Lung microvascular endothelial cell (primary cell): ENCODE measurements around the gene CD22. TPM values are rescaled to one million over a fixed set of nuclear protein-coding genes. Genes with fewer than 3 reads are reported as not detected.

Experiments
- DNase-seq, 2 donors: peaks; one replicate each; pipeline versions ENCODE4 v3.0.0 to v3.0.0-alpha.2; 2010; ENCODE audit warnings: low read depth in 2 of 2
- total RNA-seq: library from RNA; depleted of rRNA; stranded (reverse); fragments of >200 nt; gene quantifications from 2 replicates; pipeline ENCODE4 v1.2.1, GENCODE V29; 2014

Gene CD22
- total RNA-seq, 1 donor from 2014 or later: not detected

GRCh38 chr19:35295792-35296462 is 33.1 kb upstream of the CD22 start:
- no peak for DNase-seq

GRCh38 chr19:35296644-35297514 is 32.1 kb upstream of the CD22 start:
- DNase-seq: no peak

GRCh38 chr19:35297515-35297848 is 31.5 kb upstream of the CD22 start:
- DNase-seq: no peak

- no peak for DNase-seq
These were observed 31.1 kb upstream of the CD22 start for GRCh38 chr19:35297922-35298321.

GRCh38 chr19:35298561-35298972 is 30.4 kb upstream of the CD22 start:
- DNase-seq: no peak

- peak in 1 of 2 donors; percentile 18 for DNase-seq
These were observed 29.3 kb upstream of the CD22 start for GRCh38 chr19:35299523-35300338.

GRCh38 chr19:35300339-35300649 is 28.7 kb upstream of the CD22 start:
- no peak for DNase-seq

GRCh38 chr19:35301961-35302360 is 27.0 kb upstream of the CD22 start:
- DNase-seq: no peak

GRCh38 chr19:35302446-35302845 is 26.5 kb upstream of the CD22 start:
- no peak for DNase-seq

GRCh38 chr19:35303357-35303915 is 25.6 kb upstream of the CD22 start:
- DNase-seq: no peak

GRCh38 chr19:35304036-35304435 is 25.0 kb upstream of the CD22 start:
- DNase-seq: no peak

- no peak for DNase-seq
These were observed 23.8 kb upstream of the CD22 start for GRCh38 chr19:35305181-35305580.

GRCh38 chr19:35306473-35307246 is 22.3 kb upstream of the CD22 start:
- peak in 1 of 2 donors; percentile 16 for DNase-seq

- DNase-seq: no peak
These were observed 21.1 kb upstream of the CD22 start for GRCh38 chr19:35307931-35308330.

GRCh38 chr19:35308910-35309309 is 20.1 kb upstream of the CD22 start:
- DNase-seq: no peak

- no peak for DNase-seq
These were observed 19.3 kb upstream of the CD22 start for GRCh38 chr19:35309481-35310279.

- DNase-seq: no peak
These were observed 18.7 kb upstream of the CD22 start for GRCh38 chr19:35310331-35310730.

- DNase-seq: no peak
These were observed 18.0 kb upstream of the CD22 start for GRCh38 chr19:35310811-35311465.

- DNase-seq: no peak
These were observed 16.9 kb upstream of the CD22 start for GRCh38 chr19:35311901-35312665.
